Right atrium auricular region (tissue), 2 donors: ENCODE data around the gene MAPKAPK2. TPM values are rescaled to one million over a fixed set of nuclear protein-coding genes. Genes with fewer than 3 reads are reported as not detected.

Experiments
- DNase-seq: peaks from one replicate; pipeline ENCODE4 v3.0.0-alpha.2; 2019; ENCODE audit warnings: low spot score
- H3K27ac ChIP-seq, 2 donors: fragments of 200-600 bp; sonication (generic); 1 replicate in 1 of 2; 2 replicates in 1 of 2; pipeline ENCODE4 v1.5.1; 2016 to 2019
- H3K27me3 ChIP-seq, 2 donors: fragments of 200-600 bp; sonication (generic); one replicate each; pipeline versions ENCODE4 v1.5.1 to v1.6.0; 2017 to 2019
- H3K36me3 ChIP-seq: fragments of 200-600 bp; sonication (generic); one replicate; pipeline ENCODE4 v1.5.1; 2016
- H3K4me1 ChIP-seq, 2 donors: fragments of 200-600 bp; sonication (generic); one replicate each; pipeline versions ENCODE4 v1.5.1 to v1.6.0; 2017 to 2019
- H3K4me3 ChIP-seq, 2 donors: fragments of 200-600 bp; sonication (generic); 1 replicate in 1 of 2; 2 replicates in 1 of 2; pipeline ENCODE4 v1.5.1; 2017 to 2019; ENCODE audit warnings: mild to moderate bottlenecking in 1 of 2, moderate library complexity in 1 of 2
- H3K9me3 ChIP-seq, 2 donors: fragments of 200-600 bp; sonication (generic); one replicate each; pipeline ENCODE4 v1.5.1; 2019
- CTCF ChIP-seq, 2 donors: fragments of 200-600 bp; sonication (generic); IDR thresholded peaks; one replicate each; pipeline ENCODE4 v1.5.1; 2019; ENCODE audit warnings: antibody characterized with exemption in 2 of 2
- total RNA-seq, 2 donors: library from RNA; depleted of rRNA; stranded (reverse); fragments of >200 nt; gene quantifications; one replicate each; pipeline ENCODE4 v1.1.0, GENCODE V29; 2016

MAPKAPK2 gene
- total RNA-seq, 2 donors from 2014 or later, result 136 to 158 TPM

- Histone ChIP-seq H3K9me3 (no peaks in the 10 kb centered on the region), H3K4me3 (no peak overlapping the region), H3K4me1 (peaks cover 0 to 48% of the 10 kb centered on the region in 2 donors), H3K27me3 (no peaks in the 10 kb centered on the region), H3K27ac (no peak overlapping the region), H3K36me3 (peaks cover 71% of the 10 kb centered on the region)
- no peak for TF ChIP-seq CTCF (IDR thresholded peaks at IDR 0.05)
- no peak for DNase-seq
Measured at GRCh38 chr1:206732508-206732907, 47.8 kb downstream of the MAPKAPK2 start.

DNA sequence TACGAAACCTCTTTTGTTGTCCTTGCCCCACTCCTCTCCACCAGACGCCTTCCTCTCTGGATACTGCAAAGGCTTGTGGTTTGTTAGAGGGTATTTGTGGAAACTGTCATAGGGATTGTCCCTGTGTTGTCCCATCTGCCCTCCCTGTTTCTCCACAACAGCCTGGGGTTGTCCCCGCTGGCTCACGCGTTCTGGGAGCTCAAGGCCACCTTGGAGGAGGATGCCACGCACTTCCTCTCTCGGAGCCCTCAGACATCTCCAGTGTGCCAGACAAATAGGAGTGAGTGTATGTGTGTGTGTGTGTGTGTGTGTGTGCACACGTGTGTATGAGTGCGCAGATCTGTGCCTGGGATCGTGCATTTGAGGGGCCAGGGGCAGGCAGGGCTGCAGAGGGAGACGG, 48.3 kb downstream of the MAPKAPK2 start:
- no peak for TF ChIP-seq CTCF (IDR thresholded peaks at IDR 0.05)
- H3K36me3 ChIP-seq, result peaks cover 71% of the 10 kb centered on the region
- H3K4me3 ChIP-seq, result no peak overlapping the region
- no peaks in the 10 kb centered on the region for H3K27me3 ChIP-seq
- no peak for DNase-seq
- no peaks in the 10 kb centered on the region for H3K9me3 ChIP-seq
- H3K27ac ChIP-seq, result no peak overlapping the region
- H3K4me1 ChIP-seq, result peaks cover 0 to 48% of the 10 kb centered on the region in 2 donors

DNA sequence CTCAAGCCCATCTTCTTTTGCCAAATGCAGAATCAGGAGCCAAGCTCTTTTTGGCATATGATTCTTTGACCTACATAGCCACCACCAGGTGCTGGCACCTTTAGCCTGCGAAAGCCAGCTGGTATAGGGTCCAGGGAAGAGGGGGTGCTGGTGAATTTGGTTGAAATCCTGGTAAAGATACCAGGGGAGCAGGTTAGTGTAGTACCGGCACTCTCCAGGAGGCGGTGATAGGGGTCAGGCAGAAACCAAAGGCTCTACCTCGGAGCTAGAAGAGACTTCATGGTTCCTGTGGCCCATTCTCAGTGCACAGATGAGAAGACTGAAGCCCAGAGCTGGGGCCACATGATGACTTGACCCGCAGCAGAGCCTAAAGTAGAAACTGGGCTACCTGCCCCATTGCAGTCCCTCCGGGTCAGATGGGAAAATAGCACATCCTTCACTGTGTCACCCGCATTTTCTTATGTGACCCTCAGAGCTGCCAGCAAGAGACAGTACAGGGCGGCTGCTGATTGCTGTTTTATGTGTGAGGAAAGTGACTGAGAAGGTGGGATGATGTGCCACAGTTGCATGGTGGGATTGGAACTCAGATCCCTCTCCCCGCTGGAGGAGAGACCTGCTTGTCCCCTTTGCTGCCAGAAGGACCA, 49.9 kb downstream of the MAPKAPK2 start:
- no peaks in the 10 kb centered on the region for H3K27me3 ChIP-seq
- H3K9me3 ChIP-seq, result no peaks in the 10 kb centered on the region
- H3K36me3 ChIP-seq, result peaks cover 61% of the 10 kb centered on the region
- no peak overlapping the region for H3K27ac ChIP-seq
- no peak overlapping the region for H3K4me3 ChIP-seq
- peaks cover 0 to 50% of the 10 kb centered on the region in 2 donors for H3K4me1 ChIP-seq
- no peak for DNase-seq
- peak; percentile 37 to 73 for TF ChIP-seq CTCF (IDR thresholded peaks at IDR 0.05)

DNA sequence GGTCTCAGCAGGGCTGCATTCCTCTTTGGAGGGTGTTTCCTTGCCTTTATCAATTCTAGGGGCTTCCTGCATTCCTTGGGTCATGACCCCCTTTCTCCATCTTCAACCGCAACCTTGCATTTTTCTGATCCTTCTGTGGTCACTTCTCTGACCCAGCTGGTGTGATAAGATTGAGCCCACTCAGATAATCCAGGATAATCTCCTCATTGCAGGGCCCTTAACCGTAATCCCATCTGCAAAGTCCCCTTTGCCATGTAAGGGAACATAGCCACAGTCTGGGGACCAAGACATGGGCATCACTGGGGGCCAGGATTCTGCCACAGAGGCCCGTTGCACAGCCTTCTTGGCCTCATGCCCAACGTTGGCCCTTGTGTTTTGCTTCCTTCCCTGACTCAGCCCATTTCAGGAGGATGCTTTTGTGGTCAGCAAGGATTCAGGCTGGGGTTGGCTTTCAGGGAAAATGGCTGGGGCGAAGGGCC, 50.9 kb downstream of the MAPKAPK2 start:
- DNase-seq, result no peak
- no peak overlapping the region for H3K27ac ChIP-seq
- no peaks in the 10 kb centered on the region for H3K27me3 ChIP-seq
- H3K4me3 ChIP-seq, result no peak overlapping the region
- H3K4me1 ChIP-seq, result peaks cover 0 to 50% of the 10 kb centered on the region in 2 donors
- H3K36me3 ChIP-seq, result peaks cover 51% of the 10 kb centered on the region
- no peaks in the 10 kb centered on the region for H3K9me3 ChIP-seq
- TF ChIP-seq CTCF (IDR thresholded peaks at IDR 0.05), result no peak

DNA sequence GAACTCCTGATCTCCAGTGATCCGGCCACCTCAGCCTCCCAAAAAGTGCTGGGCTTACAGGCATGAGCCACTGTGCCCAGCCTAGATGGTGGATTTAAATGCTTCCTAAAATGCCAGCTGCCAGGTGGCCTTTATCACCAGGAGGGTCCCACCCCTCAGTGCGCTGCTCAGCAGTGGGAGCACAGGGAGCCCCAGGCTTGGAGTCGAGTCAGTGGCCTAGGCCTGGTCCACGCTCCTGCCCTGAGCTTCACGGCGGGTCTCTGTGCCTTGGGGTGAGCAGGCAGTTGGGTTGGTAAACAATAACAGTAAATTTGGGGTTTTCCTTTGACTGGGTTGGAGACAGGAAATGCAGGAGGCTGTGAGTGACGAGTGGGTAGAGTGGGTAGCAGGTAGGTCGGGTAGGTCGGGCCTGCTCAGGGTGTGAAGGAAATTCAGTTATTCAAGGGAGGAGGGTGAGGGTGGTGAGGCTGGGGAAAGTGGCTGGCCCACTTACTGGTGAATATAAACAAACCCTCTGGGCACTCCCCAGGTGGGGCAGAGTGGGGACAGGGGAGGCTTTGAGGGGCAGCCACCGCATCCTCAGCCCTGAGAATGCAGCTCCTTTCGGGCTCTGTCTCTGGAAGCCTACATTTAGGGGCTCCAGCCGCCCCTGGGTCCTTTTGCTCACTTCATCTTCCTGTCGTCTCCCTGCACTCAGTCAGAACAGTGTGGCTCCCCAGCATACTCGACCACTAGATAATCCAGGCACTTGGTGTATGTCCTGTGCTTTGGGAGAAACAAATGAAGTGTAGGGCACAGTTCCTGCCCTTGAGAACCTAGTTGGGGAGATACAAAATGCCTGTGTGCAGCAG, 52.4 kb downstream of the MAPKAPK2 start:
- TF ChIP-seq CTCF (IDR thresholded peaks at IDR 0.05), result no peak
- Histone ChIP-seq H3K4me3 (no peak overlapping the region), H3K4me1 (peaks cover 0 to 50% of the 10 kb centered on the region in 2 donors), H3K27me3 (no peaks in the 10 kb centered on the region), H3K27ac (peak overlapping the region; percentile 49 to 69), H3K36me3 (peaks cover 36% of the 10 kb centered on the region), H3K9me3 (no peaks in the 10 kb centered on the region)
- DNase-seq, result no peak
